ENCODE results near the gene PLPP4. TPM values are rescaled to one million over a fixed set of nuclear protein-coding genes. Genes with fewer than 3 reads are reported as not detected.

The PLPP4 gene
- total RNA-seq, 4 donors from 2014 or later, result 0.54 to 2.7 TPM; not detected in 2

GRCh38 chr10:120428754-120429153 lies 28.3 kb upstream of the PLPP4 start:
- H3K4me1 ChIP-seq, result no peaks in the 10 kb centered on the region
- H3K36me3 ChIP-seq, result no peaks in the 10 kb centered on the region
- DNase-seq, result no peak
- no peaks in the 10 kb centered on the region for H3K27me3 ChIP-seq
- H3K27ac ChIP-seq, result no peak overlapping the region
- intact Hi-C loops (cut with DNase I), result no loop called here
- no peaks in the 10 kb centered on the region for H3K9me3 ChIP-seq
- TF ChIP-seq POLR2A (IDR thresholded peaks at IDR 0.05), result no peak
- TF ChIP-seq, protein P1, sequence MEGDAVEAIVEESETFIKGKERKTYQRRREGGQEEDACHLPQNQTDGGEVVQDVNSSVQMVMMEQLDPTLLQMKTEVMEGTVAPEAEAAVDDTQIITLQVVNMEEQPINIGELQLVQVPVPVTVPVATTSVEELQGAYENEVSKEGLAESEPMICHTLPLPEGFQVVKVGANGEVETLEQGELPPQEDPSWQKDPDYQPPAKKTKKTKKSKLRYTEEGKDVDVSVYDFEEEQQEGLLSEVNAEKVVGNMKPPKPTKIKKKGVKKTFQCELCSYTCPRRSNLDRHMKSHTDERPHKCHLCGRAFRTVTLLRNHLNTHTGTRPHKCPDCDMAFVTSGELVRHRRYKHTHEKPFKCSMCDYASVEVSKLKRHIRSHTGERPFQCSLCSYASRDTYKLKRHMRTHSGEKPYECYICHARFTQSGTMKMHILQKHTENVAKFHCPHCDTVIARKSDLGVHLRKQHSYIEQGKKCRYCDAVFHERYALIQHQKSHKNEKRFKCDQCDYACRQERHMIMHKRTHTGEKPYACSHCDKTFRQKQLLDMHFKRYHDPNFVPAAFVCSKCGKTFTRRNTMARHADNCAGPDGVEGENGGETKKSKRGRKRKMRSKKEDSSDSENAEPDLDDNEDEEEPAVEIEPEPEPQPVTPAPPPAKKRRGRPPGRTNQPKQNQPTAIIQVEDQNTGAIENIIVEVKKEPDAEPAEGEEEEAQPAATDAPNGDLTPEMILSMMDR (IDR thresholded peaks at IDR 0.05), result no peak
- WGBS, 2 donors, result 65 to 71% methylated on average over 5 of the region's 5 CpGs
- no peak overlapping the region for H3K4me3 ChIP-seq (replicated peaks in 1 of 3)

DNA sequence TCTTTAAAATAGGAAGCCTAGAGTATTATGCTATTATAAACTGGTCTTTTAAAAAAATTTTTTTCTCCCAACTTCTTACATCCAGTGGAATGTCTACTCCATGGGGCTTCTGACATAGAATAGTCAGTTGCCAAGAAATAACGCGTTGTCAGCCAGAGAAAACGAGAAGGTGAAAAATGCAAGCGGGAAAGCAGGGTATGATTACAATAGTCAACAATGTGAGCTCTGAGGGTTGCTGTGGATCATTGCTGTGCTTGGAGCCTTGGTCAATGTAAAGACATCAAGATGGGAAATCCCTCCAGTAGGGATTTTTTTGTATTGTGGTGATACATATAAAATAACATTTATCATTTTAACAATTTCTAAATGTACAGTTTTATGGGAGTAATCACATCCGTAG lies 27.6 kb upstream of the PLPP4 start:
- Histone ChIP-seq H3K27ac (no peak overlapping the region), H3K36me3 (no peaks in the 10 kb centered on the region), H3K9me3 (no peaks in the 10 kb centered on the region), H3K4me3 (replicated peaks in 1 of 3) (no peak overlapping the region), H3K4me1 (no peaks in the 10 kb centered on the region), H3K27me3 (no peaks in the 10 kb centered on the region)
- no peak for DNase-seq
- TF ChIP-seq, protein P1 (IDR thresholded peaks at IDR 0.05), result no peak
- no peak for TF ChIP-seq POLR2A (IDR thresholded peaks at IDR 0.05)
- intact Hi-C loops (cut with DNase I), result no loop called here
- WGBS, 2 donors, result 77 to 79% methylated on average over 5 of the region's 5 CpGs

- Histone ChIP-seq H3K4me3 (replicated peaks in 1 of 3) (no peak overlapping the region), H3K9me3 (no peaks in the 10 kb centered on the region), H3K27me3 (no peaks in the 10 kb centered on the region), H3K4me1 (no peaks in the 10 kb centered on the region), H3K36me3 (no peaks in the 10 kb centered on the region), H3K27ac (no peak overlapping the region)
- WGBS, 2 donors, result 51 to 74% methylated on average over 8 of the region's 8 CpGs
- TF ChIP-seq, protein P1 (IDR thresholded peaks at IDR 0.05), result no peak
- no peak for TF ChIP-seq POLR2A (IDR thresholded peaks at IDR 0.05)
- DNase-seq, result no peak
- intact Hi-C loops (cut with DNase I), result no loop called here
Measured at GRCh38 chr10:120431251-120431651, 25.8 kb upstream of the PLPP4 start.

DNA sequence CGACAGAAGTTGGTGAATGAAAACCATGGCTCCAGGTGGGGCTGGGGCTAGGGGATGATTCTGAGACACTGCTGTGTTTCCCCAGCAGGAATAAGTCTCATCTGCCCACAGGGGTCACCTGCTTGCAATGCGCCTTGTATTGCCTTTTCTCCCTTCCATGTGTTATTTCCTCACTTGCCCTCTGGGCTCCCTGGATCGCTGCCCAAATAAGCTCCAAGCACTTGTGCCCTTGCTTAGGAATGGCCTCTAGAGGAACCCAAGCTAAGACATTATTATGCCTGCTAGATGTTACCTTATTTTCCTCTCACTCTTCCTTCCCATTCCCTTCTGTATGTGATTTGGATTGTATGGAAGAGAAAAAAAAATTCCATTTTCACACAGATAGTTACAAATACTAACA lies 24.8 kb upstream of the PLPP4 start:
- no peak overlapping the region for H3K27ac ChIP-seq
- no peaks in the 10 kb centered on the region for H3K9me3 ChIP-seq
- WGBS, 2 donors, result 33 to 56% methylated on average over 3 of the region's 3 CpGs
- H3K4me1 ChIP-seq, result no peaks in the 10 kb centered on the region
- H3K4me3 ChIP-seq (replicated peaks in 1 of 3), result no peak overlapping the region
- H3K27me3 ChIP-seq, result no peaks in the 10 kb centered on the region
- TF ChIP-seq, protein P1 (IDR thresholded peaks at IDR 0.05), result no peak
- TF ChIP-seq POLR2A (IDR thresholded peaks at IDR 0.05), result no peak
- intact Hi-C loops (cut with DNase I), result no loop called here
- no peaks in the 10 kb centered on the region for H3K36me3 ChIP-seq
- DNase-seq, result peak; percentile 23 to 51

- DNase-seq, result no peak
- H3K36me3 ChIP-seq, result no peaks in the 10 kb centered on the region
Measured at GRCh38 chr10:120433141-120433540, 23.9 kb upstream of the PLPP4 start.

More at GRCh38 chr10:120433141-120433540, 23.9 kb upstream of the PLPP4 start:
- TF ChIP-seq, protein P1 (IDR thresholded peaks at IDR 0.05), result no peak
- TF ChIP-seq POLR2A (IDR thresholded peaks at IDR 0.05), result no peak
- H3K27me3 ChIP-seq, result no peaks in the 10 kb centered on the region
- H3K4me3 ChIP-seq (replicated peaks in 1 of 3), result no peak overlapping the region
- WGBS, 2 donors, result 75 to 89% methylated on average over 3 of the region's 3 CpGs
- no peaks in the 10 kb centered on the region for H3K9me3 ChIP-seq
- no peak overlapping the region for H3K27ac ChIP-seq
- intact Hi-C loops (cut with DNase I), result no loop called here
- H3K4me1 ChIP-seq, result no peaks in the 10 kb centered on the region
